ENCODE results near the gene CDHR5.

The CDHR5 gene

GRCh38 chr11:620935-621814 lies 3.6 kb downstream of the CDHR5 start:
- no peak overlapping the region for H3K9ac ChIP-seq (ENCODE audit: low read length)
- no peaks in the 10 kb centered on the region for H3K9me3 ChIP-seq (ENCODE audit: control insufficient read depth, insufficient read depth, low read depth, low read length)
- 0 out of 2 replicates have a peak, but pooled peaks cover 3% of the 10 kb centered on the region for H3K4me1 ChIP-seq (ENCODE audit: control insufficient read depth, insufficient read depth, low read length)
- no peaks in the 10 kb centered on the region for H3K27me3 ChIP-seq (ENCODE audit: control insufficient read depth, insufficient read depth, low read length)
- H3K4me3 ChIP-seq (ENCODE audit: low read depth, low read length), result no peak overlapping the region
- 0 out of 2 replicates have a peak, but pooled peaks cover 7% of the 10 kb centered on the region for H3K36me3 ChIP-seq (ENCODE audit: control insufficient read depth, insufficient read depth, low read length)
- no peak overlapping the region for H3K27ac ChIP-seq (ENCODE audit: low read depth, low read length)

DNA sequence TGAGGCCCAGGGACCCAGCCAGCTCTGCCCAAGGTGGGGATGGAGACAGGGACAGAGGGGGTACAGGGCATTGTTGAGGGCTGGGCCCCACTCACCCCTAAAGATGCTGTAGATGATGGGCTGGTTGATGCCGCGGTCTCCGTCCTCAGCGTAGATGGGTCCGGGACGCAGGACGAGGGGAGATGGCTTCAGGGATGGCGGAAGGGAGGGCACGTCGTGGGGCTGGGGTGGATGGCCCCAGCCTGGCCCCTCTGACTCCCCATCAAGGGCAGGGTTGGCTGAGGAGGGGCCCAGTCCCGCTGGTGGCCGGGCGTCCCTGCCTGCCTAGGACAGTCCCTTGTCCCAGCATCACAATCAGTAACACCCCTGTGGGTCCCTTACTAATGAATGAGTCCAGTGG lies 4.6 kb downstream of the CDHR5 start:
- Histone ChIP-seq H3K27me3 (ENCODE audit: control insufficient read depth, insufficient read depth, low read length) (no peaks in the 10 kb centered on the region), H3K9me3 (ENCODE audit: control insufficient read depth, insufficient read depth, low read depth, low read length) (no peaks in the 10 kb centered on the region), H3K4me3 (ENCODE audit: low read depth, low read length) (no peak overlapping the region), H3K4me1 (ENCODE audit: control insufficient read depth, insufficient read depth, low read length) (peaks cover 5% of the 10 kb centered on the region; the same call in 1 of the 2 replicates), H3K9ac (ENCODE audit: low read length) (no peak overlapping the region), H3K27ac (ENCODE audit: low read depth, low read length) (no peak overlapping the region), H3K36me3 (ENCODE audit: control insufficient read depth, insufficient read depth, low read length) (0 out of 2 replicates have a peak, but pooled peaks cover 7% of the 10 kb centered on the region)

GRCh38 chr11:619628-620050 lies 5.1 kb downstream of the CDHR5 start:
- peaks cover 7% of the 10 kb centered on the region; the same call in 1 of the 2 replicates for H3K4me1 ChIP-seq (ENCODE audit: control insufficient read depth, insufficient read depth, low read length)
- H3K9ac ChIP-seq (ENCODE audit: low read length), result no peak overlapping the region
- no peak overlapping the region for H3K27ac ChIP-seq (ENCODE audit: low read depth, low read length)
- no peak overlapping the region for H3K4me3 ChIP-seq (ENCODE audit: low read depth, low read length)
- H3K27me3 ChIP-seq (ENCODE audit: control insufficient read depth, insufficient read depth, low read length), result no peaks in the 10 kb centered on the region
- no peaks in the 10 kb centered on the region for H3K9me3 ChIP-seq (ENCODE audit: control insufficient read depth, insufficient read depth, low read depth, low read length)
- peaks cover 7% of the 10 kb centered on the region; the same call in 1 of the 2 replicates for H3K36me3 ChIP-seq (ENCODE audit: control insufficient read depth, insufficient read depth, low read length)

DNA sequence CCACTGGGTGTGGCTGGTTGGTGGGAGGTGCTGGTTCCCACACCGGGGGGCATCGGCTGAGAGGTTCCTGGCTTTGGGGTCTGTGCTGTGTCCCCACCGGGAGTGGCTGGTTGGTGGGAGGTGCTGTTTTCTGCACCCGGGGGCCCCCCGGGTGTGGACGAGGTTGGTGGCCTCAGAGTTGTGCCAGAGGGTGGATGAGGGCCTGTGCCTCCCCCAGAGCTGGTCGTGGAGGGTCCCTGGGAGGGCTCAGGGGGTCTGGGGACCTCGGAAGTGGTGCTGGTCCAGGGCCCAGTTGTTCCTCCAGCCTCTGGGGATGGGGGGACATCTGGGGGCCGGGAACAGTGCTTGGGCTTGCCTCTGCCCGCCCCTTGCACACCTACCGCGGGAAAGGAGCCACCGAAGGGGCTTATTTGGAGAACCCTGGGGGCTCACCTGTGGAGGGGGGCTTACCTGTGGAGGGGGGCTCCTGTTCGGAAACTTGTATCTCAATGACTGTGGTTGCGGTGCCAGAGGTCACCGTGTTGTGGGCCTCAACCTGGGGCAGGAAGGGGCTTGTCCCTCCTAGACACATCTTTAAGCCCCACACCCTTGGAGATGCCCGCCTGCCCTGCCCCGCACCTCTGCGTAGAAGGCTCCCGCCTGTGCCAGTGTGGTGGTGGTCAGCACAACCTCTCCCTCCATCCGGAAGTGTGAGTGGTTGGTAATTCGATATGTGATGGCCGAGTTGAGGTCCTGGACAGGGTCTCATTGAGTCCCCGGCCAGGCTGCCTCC lies 5.7 kb downstream of the CDHR5 start:
- no peaks in the 10 kb centered on the region for H3K27me3 ChIP-seq (ENCODE audit: control insufficient read depth, insufficient read depth, low read length)
- no peaks in the 10 kb centered on the region for H3K9me3 ChIP-seq (ENCODE audit: control insufficient read depth, insufficient read depth, low read depth, low read length)
- H3K9ac ChIP-seq (ENCODE audit: low read length), result no peak overlapping the region
- peaks cover 13% of the 10 kb centered on the region; the same call in 1 of the 2 replicates for H3K4me1 ChIP-seq (ENCODE audit: control insufficient read depth, insufficient read depth, low read length)
- H3K27ac ChIP-seq (ENCODE audit: low read depth, low read length), result no peak overlapping the region
- no peak overlapping the region for H3K4me3 ChIP-seq (ENCODE audit: low read depth, low read length)
- peaks cover 7% of the 10 kb centered on the region; the same call in 1 of the 2 replicates for H3K36me3 ChIP-seq (ENCODE audit: control insufficient read depth, insufficient read depth, low read length)

- peaks cover 10% of the 10 kb centered on the region; the same call in 1 of the 2 replicates for H3K36me3 ChIP-seq (ENCODE audit: control insufficient read depth, insufficient read depth, low read length)
- no peak overlapping the region for H3K27ac ChIP-seq (ENCODE audit: low read depth, low read length)
- peaks cover 16% of the 10 kb centered on the region; the same call in 1 of the 2 replicates for H3K4me1 ChIP-seq (ENCODE audit: control insufficient read depth, insufficient read depth, low read length)
- no peaks in the 10 kb centered on the region for H3K27me3 ChIP-seq (ENCODE audit: control insufficient read depth, insufficient read depth, low read length)
- H3K9ac ChIP-seq (ENCODE audit: low read length), result no peak overlapping the region
- no peak overlapping the region for H3K4me3 ChIP-seq (ENCODE audit: low read depth, low read length)
- no peaks in the 10 kb centered on the region for H3K9me3 ChIP-seq (ENCODE audit: control insufficient read depth, insufficient read depth, low read depth, low read length)
These were observed 6.7 kb downstream of the CDHR5 start for GRCh38 chr11:617912-618682.

- H3K36me3 ChIP-seq (ENCODE audit: control insufficient read depth, insufficient read depth, low read length), result peaks cover 17% of the 10 kb centered on the region
These were observed 7.4 kb downstream of the CDHR5 start for GRCh38 chr11:617199-617911.

GRCh38 chr11:616320-617198 lies 8.2 kb downstream of the CDHR5 start:
- H3K4me3 ChIP-seq (ENCODE audit: low read depth, low read length), result peak overlapping the region; percentile 63; the same call in 1 of the 2 replicates
- H3K36me3 ChIP-seq (ENCODE audit: control insufficient read depth, insufficient read depth, low read length), result peaks cover 25% of the 10 kb centered on the region
- no peaks in the 10 kb centered on the region for H3K27me3 ChIP-seq (ENCODE audit: control insufficient read depth, insufficient read depth, low read length)
- H3K9ac ChIP-seq (ENCODE audit: low read length), result peak overlapping the region; percentile 78
- H3K4me1 ChIP-seq (ENCODE audit: control insufficient read depth, insufficient read depth, low read length), result peaks cover 16% of the 10 kb centered on the region; the same call in 1 of the 2 replicates
- no peaks in the 10 kb centered on the region for H3K9me3 ChIP-seq (ENCODE audit: control insufficient read depth, insufficient read depth, low read depth, low read length)
- no peak overlapping the region for H3K27ac ChIP-seq (ENCODE audit: low read depth, low read length)

More at GRCh38 chr11:617199-617911, 7.4 kb downstream of the CDHR5 start:
- Histone ChIP-seq H3K27ac (ENCODE audit: low read depth, low read length) (no peak overlapping the region), H3K9me3 (ENCODE audit: control insufficient read depth, insufficient read depth, low read depth, low read length) (no peaks in the 10 kb centered on the region), H3K27me3 (ENCODE audit: control insufficient read depth, insufficient read depth, low read length) (no peaks in the 10 kb centered on the region), H3K9ac (ENCODE audit: low read length) (no peak overlapping the region), H3K4me3 (ENCODE audit: low read depth, low read length) (no peak overlapping the region), H3K4me1 (ENCODE audit: control insufficient read depth, insufficient read depth, low read length) (peaks cover 16% of the 10 kb centered on the region; the same call in 1 of the 2 replicates)

- peak within 1 kb of the TSS; percentile 63 for H3K4me3 ChIP-seq (ENCODE audit: low read depth, low read length)
- H3K4me1 ChIP-seq (ENCODE audit: control insufficient read depth, insufficient read depth, low read length), result peaks cover 16% of the 10 kb centered on the region; the same call in 1 of the 2 replicates
- H3K27me3 ChIP-seq (ENCODE audit: control insufficient read depth, insufficient read depth, low read length), result no peaks in the 10 kb centered on the region
- no peaks in the 10 kb centered on the region for H3K9me3 ChIP-seq (ENCODE audit: control insufficient read depth, insufficient read depth, low read depth, low read length)
- peak within 1 kb of the TSS; percentile 87 for H3K27ac ChIP-seq (ENCODE audit: low read depth, low read length)
- peak within 1 kb of the TSS; percentile 78 for H3K9ac ChIP-seq (ENCODE audit: low read length)
- peaks cover 34% of the 10 kb centered on the region for H3K36me3 ChIP-seq (ENCODE audit: control insufficient read depth, insufficient read depth, low read length)
These were observed 9.0 kb downstream of the CDHR5 start, which contains the start of gene IRF7 for GRCh38 chr11:615504-616319. Gene IRF7 (minus strand): TSS chr11:615950. CDS start chr11:615364, 586 bp downstream.
